ENCODE data around the gene NMBR.

DNA sequence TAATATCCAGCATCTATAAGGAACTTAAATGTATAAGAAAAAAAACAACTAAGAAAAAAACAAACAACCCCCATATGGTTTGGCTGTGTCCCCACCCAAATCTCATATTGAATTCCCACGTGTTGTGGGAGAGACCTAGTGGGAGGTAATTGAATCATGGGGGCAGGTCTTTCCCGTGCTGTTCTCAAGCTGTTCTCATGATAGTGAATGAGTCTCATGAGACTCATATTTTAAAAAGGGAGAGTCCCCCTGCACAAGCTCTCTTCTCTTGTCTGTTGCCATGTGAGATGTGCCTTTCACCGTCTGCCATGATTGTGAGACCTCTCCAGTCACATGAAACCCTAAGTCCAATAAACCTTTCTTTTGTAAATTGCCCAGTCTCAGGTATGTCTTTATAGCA lies 119.8 kb downstream of the NMBR start:
- TF ChIP-seq, protein P1, sequence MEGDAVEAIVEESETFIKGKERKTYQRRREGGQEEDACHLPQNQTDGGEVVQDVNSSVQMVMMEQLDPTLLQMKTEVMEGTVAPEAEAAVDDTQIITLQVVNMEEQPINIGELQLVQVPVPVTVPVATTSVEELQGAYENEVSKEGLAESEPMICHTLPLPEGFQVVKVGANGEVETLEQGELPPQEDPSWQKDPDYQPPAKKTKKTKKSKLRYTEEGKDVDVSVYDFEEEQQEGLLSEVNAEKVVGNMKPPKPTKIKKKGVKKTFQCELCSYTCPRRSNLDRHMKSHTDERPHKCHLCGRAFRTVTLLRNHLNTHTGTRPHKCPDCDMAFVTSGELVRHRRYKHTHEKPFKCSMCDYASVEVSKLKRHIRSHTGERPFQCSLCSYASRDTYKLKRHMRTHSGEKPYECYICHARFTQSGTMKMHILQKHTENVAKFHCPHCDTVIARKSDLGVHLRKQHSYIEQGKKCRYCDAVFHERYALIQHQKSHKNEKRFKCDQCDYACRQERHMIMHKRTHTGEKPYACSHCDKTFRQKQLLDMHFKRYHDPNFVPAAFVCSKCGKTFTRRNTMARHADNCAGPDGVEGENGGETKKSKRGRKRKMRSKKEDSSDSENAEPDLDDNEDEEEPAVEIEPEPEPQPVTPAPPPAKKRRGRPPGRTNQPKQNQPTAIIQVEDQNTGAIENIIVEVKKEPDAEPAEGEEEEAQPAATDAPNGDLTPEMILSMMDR (IDR thresholded peaks at IDR 0.05): no peak
- TF ChIP-seq POLR2A (IDR thresholded peaks at IDR 0.05; ENCODE audit: low read depth) (no peak), POLR2AphosphoS5 (IDR thresholded peaks at IDR 0.05) (no peak), EP300 (IDR thresholded peaks at IDR 0.05) (no peak)

All from esophagus muscularis mucosa (tissue), 4 donors.